ENCODE measurements around the gene KSR2.

DNA sequence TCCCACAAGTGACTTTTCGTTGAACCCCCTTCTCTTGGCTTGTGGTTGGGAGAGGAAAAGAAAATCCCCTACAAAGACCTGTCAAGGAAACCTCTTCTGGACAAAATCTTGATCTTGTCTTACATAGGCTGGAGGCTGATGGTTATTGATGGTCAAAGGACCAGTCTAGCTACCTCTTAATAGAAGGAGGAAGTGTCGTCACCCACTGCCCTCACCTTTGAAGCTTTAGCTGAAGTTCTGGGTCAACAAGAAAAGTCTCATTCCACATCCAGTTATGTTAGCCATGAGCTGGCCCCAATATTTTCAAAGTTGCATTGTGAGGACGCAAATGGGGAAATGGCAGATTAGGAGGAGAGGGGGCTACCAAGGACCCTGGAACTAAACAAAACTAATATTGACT, 6.2 kb upstream of the KSR2 start:
- TF ChIP-seq JUN (CRISPR knock-in tag; IDR thresholded peaks at IDR 0.05): no peak
- TF ChIP-seq RAD21 (CRISPR knock-in tag; IDR thresholded peaks at IDR 0.05): no peak
- no peak for TF ChIP-seq HES4 (CRISPR knock-in tag; IDR thresholded peaks at IDR 0.05; ENCODE audit: borderline replicate concordance)
- TF ChIP-seq, protein P1, sequence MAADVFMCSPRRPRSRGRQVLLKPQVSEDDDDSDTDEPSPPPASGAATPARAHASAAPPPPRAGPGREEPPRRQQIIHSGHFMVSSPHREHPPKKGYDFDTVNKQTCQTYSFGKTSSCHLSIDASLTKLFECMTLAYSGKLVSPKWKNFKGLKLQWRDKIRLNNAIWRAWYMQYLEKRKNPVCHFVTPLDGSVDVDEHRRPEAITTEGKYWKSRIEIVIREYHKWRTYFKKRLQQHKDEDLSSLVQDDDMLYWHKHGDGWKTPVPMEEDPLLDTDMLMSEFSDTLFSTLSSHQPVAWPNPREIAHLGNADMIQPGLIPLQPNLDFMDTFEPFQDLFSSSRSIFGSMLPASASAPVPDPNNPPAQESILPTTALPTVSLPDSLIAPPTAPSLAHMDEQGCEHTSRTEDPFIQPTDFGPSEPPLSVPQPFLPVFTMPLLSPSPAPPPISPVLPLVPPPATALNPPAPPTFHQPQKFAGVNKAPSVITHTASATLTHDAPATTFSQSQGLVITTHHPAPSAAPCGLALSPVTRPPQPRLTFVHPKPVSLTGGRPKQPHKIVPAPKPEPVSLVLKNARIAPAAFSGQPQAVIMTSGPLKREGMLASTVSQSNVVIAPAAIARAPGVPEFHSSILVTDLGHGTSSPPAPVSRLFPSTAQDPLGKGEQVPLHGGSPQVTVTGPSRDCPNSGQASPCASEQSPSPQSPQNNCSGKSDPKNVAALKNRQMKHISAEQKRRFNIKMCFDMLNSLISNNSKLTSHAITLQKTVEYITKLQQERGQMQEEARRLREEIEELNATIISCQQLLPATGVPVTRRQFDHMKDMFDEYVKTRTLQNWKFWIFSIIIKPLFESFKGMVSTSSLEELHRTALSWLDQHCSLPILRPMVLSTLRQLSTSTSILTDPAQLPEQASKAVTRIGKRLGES (CRISPR knock-in tag; IDR thresholded peaks at IDR 0.05; ENCODE audit: borderline replicate concordance): no peak
- TF ChIP-seq MXI1 (IDR thresholded peaks at IDR 0.05; ENCODE audit: borderline replicate concordance, low read depth, low read length): no peak
- TF ChIP-seq ZNF777 (CRISPR knock-in tag; IDR thresholded peaks at IDR 0.05): no peak

All from HepG2 (cell line).